GM12878 (cell line): Measurements from ENCODE around the gene EHBP1. TPM values are rescaled to one million over a fixed set of nuclear protein-coding genes. Genes with fewer than 3 reads are reported as not detected.

Experiments used
- ATAC-seq: fragments of 200-7000 bp; cut with Tn5 transposase; 3 replicates; pipeline ENCODE4 v1.9.1; 2020; ENCODE audit warnings: mild to moderate bottlenecking, moderate library complexity
- BruUV-seq: library from RNA; stranded (reverse); fragments of 400-500 nt; replicated peaks from 2 replicates; lab custom pipeline; 2021; lab: Mats Ljungman, UMichigan
- CTCF ChIA-PET: fragments of 300-600 bp; sonication (Branson Sonifier 250); formaldehyde crosslinking; extraction: SDS; loops from one replicate; lab custom pipeline; 2021; ENCODE audit warnings: inconsistent platforms; lab: Yijun Ruan, JAX
- POLR2A ChIA-PET: fragments of 350-600 bp; formaldehyde crosslinking; extraction: SDS; loops from one replicate; lab custom pipeline; 2021; ENCODE audit warnings: inconsistent platforms; lab: Charles Lee
- RAD21 ChIA-PET: fragments of 300-600 bp; sonication (Branson Sonifier 250); formaldehyde crosslinking; loops from one replicate; lab custom pipeline; 2023; ENCODE audit warnings: antibody characterized with exemption; ENCODE audit not compliant: unreplicated experiment; lab: Charles Lee
- SMC1A ChIA-PET: fragments of 300-600 bp; sonication (Branson Sonifier 250); formaldehyde crosslinking; loops from one replicate; lab custom pipeline; 2023; ENCODE audit not compliant: unreplicated experiment, uncharacterized antibody; lab: Charles Lee
- DNase-seq: peaks from one replicate; pipeline ENCODE4 v3.0.0-alpha.2; 2011; ENCODE audit warnings: low read depth, low spot score
- FAIRE-seq: peaks from 3 replicates; lab custom pipeline; 2011; peaks lifted over from hg19 to GRCh38; lab: Jason Lieb, UNC
- H2AFZ ChIP-seq: 2 replicates; pipeline ENCODE4 v1.6.0; 2011; ENCODE audit warnings: low read depth, low read length, control low read depth; ENCODE audit not compliant: control insufficient read depth
- H3K27ac ChIP-seq: 2 replicates; pipeline ENCODE4 v1.5.1; 2011; ENCODE audit warnings: control low read depth; ENCODE audit not compliant: control insufficient read depth, insufficient read depth
- H3K27me3 ChIP-seq, 2 experiments: replicated peaks in 1 of 2; 2 replicates each; pipeline versions ENCODE4 v1.6.0 to v1.6.1; 2011; ENCODE audit warnings: low read length in 1 of 2; ENCODE audit not compliant: control insufficient read depth in 2 of 2, insufficient read depth in 2 of 2
- H3K36me3 ChIP-seq, 2 experiments: 2 replicates each; pipeline ENCODE4 v1.5.1; 2011; ENCODE audit warnings: low read length in 1 of 2; ENCODE audit not compliant: control insufficient read depth in 2 of 2, insufficient read depth in 2 of 2
- H3K4me1 ChIP-seq: 2 replicates; pipeline ENCODE4 v1.6.1; 2011; ENCODE audit warnings: mild to moderate bottlenecking, low read length, moderate library complexity, mixed read lengths; ENCODE audit not compliant: control insufficient read depth, insufficient read depth
- H3K4me2 ChIP-seq: 2 replicates; pipeline ENCODE4 v1.6.0; 2011; ENCODE audit warnings: control low read depth; ENCODE audit not compliant: control insufficient read depth, insufficient read depth
- H3K4me3 ChIP-seq: fragments of 200-600 bp; sonication (generic); 2 replicates; pipeline ENCODE4 v1.5.1; 2016
- H3K79me2 ChIP-seq: 2 replicates; pipeline ENCODE4 v1.6.0; 2011; ENCODE audit warnings: low read length; ENCODE audit not compliant: control insufficient read depth, insufficient read depth
- H3K9ac ChIP-seq: 2 replicates; pipeline ENCODE4 v1.8.0; 2011; ENCODE audit warnings: low read length, control low read depth, mixed read lengths; ENCODE audit not compliant: control insufficient read depth, insufficient read depth
- H3K9me3 ChIP-seq: replicated peaks from 3 replicates; pipeline ENCODE4 v1.5.1; 2011; ENCODE audit warnings: mild to moderate bottlenecking, low read length; ENCODE audit not compliant: control insufficient read depth, insufficient read depth
- H4K20me1 ChIP-seq: 2 replicates; pipeline ENCODE4 v1.6.0; 2011; ENCODE audit not compliant: control insufficient read depth, insufficient read depth
- CHD4 ChIP-seq: fragments of 200-600 bp; sonication (generic); IDR thresholded peaks from 2 replicates; pipeline ENCODE4 v1.6.1; 2016; ENCODE audit warnings: mild to moderate bottlenecking
- CREM ChIP-seq: IDR thresholded peaks from 2 replicates; pipeline ENCODE4 v1.6.1; 2014; ENCODE audit warnings: antibody characterized with exemption, low read depth
- EGR1 ChIP-seq, 2 experiments: IDR thresholded peaks; 1 replicate in 1 of 2; 2 replicates in 1 of 2; pipeline ENCODE4 v1.6.1; 2011 to 2012; ENCODE audit warnings: low read depth in 2 of 2, low read length in 2 of 2, borderline replicate concordance in 1 of 2, mild to moderate bottlenecking in 1 of 2, moderate library complexity in 1 of 2
- GABPA ChIP-seq: IDR thresholded peaks from 2 replicates; pipeline ENCODE4 v1.6.1; 2014; ENCODE audit warnings: antibody characterized with exemption, low read depth, mild to moderate bottlenecking, inconsistent platforms
- GATAD2B ChIP-seq: fragments of 450-650 bp; conservative IDR thresholded peaks from 2 replicates; pipeline ENCODE4 v1.6.1; 2017; ENCODE audit warnings: low read depth, mild to moderate bottlenecking, moderate library complexity
- MTA2 ChIP-seq: fragments of 450-650 bp; IDR thresholded peaks from 2 replicates; pipeline ENCODE4 v1.6.1; 2016; ENCODE audit warnings: low read depth, mild to moderate bottlenecking, moderate library complexity
- MXI1 ChIP-seq: fragments of 150-350 bp; IDR thresholded peaks from 2 replicates; pipeline ENCODE4 v1.6.1; 2011; ENCODE audit warnings: low read depth, mild to moderate bottlenecking, inconsistent platforms, low read length, improper control_type of control experiment
- NBN ChIP-seq: fragments of 450-650 bp; IDR thresholded peaks from 2 replicates; pipeline ENCODE4 v1.6.1; 2016
- NFYA ChIP-seq: IDR thresholded peaks from 2 replicates; pipeline ENCODE4 v1.6.1; 2011; ENCODE audit warnings: low read depth, mild to moderate bottlenecking, low read length, improper control_type of control experiment, borderline replicate concordance
- NRF1 ChIP-seq: conservative IDR thresholded peaks from 2 replicates; pipeline ENCODE4 v1.6.1; 2011; ENCODE audit warnings: mild to moderate bottlenecking, low read depth, low read length, improper control_type of control experiment
- WGBS: methylation state at CpG from one replicate; pipeline ENCODE4 v1.1.6; 2016; ENCODE audit warnings: low lambda C conversion rate; ENCODE audit not compliant: insufficient replicate concordance, insufficient coverage; ENCODE audit errors: missing lambda C conversion rate; 5-methylcytosine and 5-hydroxymethylcytosine counted together
- in situ Hi-C: fragments of 300-500 bp; cut with MboI; formaldehyde crosslinking; loops from 9 replicates; pipeline ENCODE4 v1.14.3; 2018; ENCODE audit warnings: mixed read lengths
- intact Hi-C: fragments of 100-400 bp; cut with micrococcal nuclease; formaldehyde crosslinking; loops from one replicate; pipeline ENCODE4 v1.14.2; 2022; ENCODE audit not compliant: unreplicated experiment
- polyA plus RNA-seq, 11 experiments: library from polyadenylated mRNA; depleted of rRNA in 4 of 11; unstranded in 6 of 11; stranded (reverse) in 5 of 11; fragments of >200 nt; fragmentation: Nextera tagmentation in 4 of 11; fragmentation: Illumina TruSeq in 1 of 11; extraction: Ambion mirVana in 4 of 11; extraction: Trizol in 1 of 11; gene quantifications; 1 replicate in 1 of 11; 2 replicates in 10 of 11; pipeline versions ENCODE4 v1.2.1 to v1.2.3, GENCODE V29; 2011 to 2016; ENCODE audit warnings: inconsistent platforms in 2 of 11, missing spikeins in 2 of 11, low read depth in 1 of 11
- total RNA-seq, 4 experiments: library from RNA; depleted of rRNA in 3 of 4; stranded (reverse); fragments of >200 nt in 3 of 4; fragmentation: Illumina TruSeq in 1 of 4; extraction: Trizol in 1 of 4; gene quantifications; 2 replicates each; pipeline versions ENCODE4 v1.2.1 to v1.2.3, GENCODE V29; 2013 to 2021
- TF ChIP-seq, protein P1 (sequence below): IDR thresholded peaks from 2 replicates; pipeline ENCODE4 v1.6.1; 2012; ENCODE audit warnings: improper control_type of control experiment, low read depth, low read length; ENCODE audit not compliant: insufficient replicate concordance
- TF ChIP-seq, protein P2 (sequence below): fragments of 450-650 bp; IDR thresholded peaks from 2 replicates; pipeline ENCODE4 v1.6.1; 2017; ENCODE audit warnings: borderline replicate concordance
- TF ChIP-seq, protein P3 (sequence below): fragments of 450-650 bp; IDR thresholded peaks from 2 replicates; pipeline ENCODE4 v1.6.1; 2017; ENCODE audit warnings: mild to moderate bottlenecking, moderate library complexity

Gene EHBP1
- total and polyA plus RNA-seq, 10 of the 15 experiments (the other 5 are each of a cell fraction or from before 2014, with no cell fraction given), result 5.7 to 26.1 (median 13.6) TPM

DNA sequence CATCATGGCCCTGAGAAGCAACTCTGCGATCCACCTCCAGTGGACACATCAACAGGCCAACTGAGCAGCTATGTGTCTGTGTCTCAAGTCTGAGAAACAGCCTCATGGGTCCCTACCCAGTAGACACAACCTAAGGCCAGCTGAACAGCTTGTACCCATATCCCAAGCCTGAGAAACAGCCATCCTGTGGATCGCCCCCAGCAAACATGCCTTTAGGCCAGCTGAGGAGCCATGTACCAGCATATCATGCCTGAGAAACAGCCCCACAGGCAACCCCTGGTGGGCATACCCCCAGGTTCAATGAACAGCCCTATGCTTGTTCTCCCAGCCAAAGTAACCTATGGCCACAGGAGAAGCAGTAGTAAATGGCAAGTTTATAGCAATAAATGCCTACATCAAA is 218.4 kb downstream of the EHBP1 start:
- FAIRE-seq, result no peak
- in situ Hi-C loops, result no loop called here

More for the DNA sequence above, 218.4 kb downstream of the EHBP1 start:
- intact Hi-C loops, result no loop called here
- H3K4me3 ChIP-seq, result no peak overlapping the region
- H4K20me1 ChIP-seq, result no peaks in the 10 kb centered on the region
- no peaks in the 10 kb centered on the region for H3K79me2 ChIP-seq
- ATAC-seq (no peak), DNase-seq (no peak)
- no TSS peak for BruUV-seq
- H3K27me3 ChIP-seq, result no peaks in the 10 kb centered on the region
- H3K9me3 ChIP-seq, result peaks cover 8% of the 10 kb centered on the region; the same call in 2 of the 3 replicates
- SMC1A ChIA-PET, result interaction anchor here (2.8 kb wide), 1 partner anchor 10 kb away, joined by 9 read pairs; no protein-coding TSS in a partner anchor
- TF ChIP-seq CREM (no peak), MTA2 (no peak), NFYA (no peak), MXI1 (no peak), GATAD2B (no peak), EGR1 (IDR thresholded peaks at IDR 0.05; ENCODE audit: borderline replicate concordance in 1 of 2, low read depth in 2 of 2, low read length in 2 of 2) (no peak), GABPA (no peak), NBN (no peak), CHD4 (no peak), NRF1 (no peak)
- TF ChIP-seq, protein P1, sequence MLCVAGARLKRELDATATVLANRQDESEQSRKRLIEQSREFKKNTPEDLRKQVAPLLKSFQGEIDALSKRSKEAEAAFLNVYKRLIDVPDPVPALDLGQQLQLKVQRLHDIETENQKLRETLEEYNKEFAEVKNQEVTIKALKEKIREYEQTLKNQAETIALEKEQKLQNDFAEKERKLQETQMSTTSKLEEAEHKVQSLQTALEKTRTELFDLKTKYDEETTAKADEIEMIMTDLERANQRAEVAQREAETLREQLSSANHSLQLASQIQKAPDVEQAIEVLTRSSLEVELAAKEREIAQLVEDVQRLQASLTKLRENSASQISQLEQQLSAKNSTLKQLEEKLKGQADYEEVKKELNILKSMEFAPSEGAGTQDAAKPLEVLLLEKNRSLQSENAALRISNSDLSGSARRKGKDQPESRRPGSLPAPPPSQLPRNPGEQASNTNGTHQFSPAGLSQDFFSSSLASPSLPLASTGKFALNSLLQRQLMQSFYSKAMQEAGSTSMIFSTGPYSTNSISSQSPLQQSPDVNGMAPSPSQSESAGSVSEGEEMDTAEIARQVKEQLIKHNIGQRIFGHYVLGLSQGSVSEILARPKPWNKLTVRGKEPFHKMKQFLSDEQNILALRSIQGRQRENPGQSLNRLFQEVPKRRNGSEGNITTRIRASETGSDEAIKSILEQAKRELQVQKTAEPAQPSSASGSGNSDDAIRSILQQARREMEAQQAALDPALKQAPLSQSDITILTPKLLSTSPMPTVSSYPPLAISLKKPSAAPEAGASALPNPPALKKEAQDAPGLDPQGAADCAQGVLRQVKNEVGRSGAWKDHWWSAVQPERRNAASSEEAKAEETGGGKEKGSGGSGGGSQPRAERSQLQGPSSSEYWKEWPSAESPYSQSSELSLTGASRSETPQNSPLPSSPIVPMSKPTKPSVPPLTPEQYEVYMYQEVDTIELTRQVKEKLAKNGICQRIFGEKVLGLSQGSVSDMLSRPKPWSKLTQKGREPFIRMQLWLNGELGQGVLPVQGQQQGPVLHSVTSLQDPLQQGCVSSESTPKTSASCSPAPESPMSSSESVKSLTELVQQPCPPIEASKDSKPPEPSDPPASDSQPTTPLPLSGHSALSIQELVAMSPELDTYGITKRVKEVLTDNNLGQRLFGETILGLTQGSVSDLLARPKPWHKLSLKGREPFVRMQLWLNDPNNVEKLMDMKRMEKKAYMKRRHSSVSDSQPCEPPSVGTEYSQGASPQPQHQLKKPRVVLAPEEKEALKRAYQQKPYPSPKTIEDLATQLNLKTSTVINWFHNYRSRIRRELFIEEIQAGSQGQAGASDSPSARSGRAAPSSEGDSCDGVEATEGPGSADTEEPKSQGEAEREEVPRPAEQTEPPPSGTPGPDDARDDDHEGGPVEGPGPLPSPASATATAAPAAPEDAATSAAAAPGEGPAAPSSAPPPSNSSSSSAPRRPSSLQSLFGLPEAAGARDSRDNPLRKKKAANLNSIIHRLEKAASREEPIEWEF, result no peak
- TF ChIP-seq, protein P2, sequence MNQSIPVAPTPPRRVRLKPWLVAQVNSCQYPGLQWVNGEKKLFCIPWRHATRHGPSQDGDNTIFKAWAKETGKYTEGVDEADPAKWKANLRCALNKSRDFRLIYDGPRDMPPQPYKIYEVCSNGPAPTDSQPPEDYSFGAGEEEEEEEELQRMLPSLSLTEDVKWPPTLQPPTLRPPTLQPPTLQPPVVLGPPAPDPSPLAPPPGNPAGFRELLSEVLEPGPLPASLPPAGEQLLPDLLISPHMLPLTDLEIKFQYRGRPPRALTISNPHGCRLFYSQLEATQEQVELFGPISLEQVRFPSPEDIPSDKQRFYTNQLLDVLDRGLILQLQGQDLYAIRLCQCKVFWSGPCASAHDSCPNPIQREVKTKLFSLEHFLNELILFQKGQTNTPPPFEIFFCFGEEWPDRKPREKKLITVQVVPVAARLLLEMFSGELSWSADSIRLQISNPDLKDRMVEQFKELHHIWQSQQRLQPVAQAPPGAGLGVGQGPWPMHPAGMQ, result no peak
- TF ChIP-seq, protein P3, sequence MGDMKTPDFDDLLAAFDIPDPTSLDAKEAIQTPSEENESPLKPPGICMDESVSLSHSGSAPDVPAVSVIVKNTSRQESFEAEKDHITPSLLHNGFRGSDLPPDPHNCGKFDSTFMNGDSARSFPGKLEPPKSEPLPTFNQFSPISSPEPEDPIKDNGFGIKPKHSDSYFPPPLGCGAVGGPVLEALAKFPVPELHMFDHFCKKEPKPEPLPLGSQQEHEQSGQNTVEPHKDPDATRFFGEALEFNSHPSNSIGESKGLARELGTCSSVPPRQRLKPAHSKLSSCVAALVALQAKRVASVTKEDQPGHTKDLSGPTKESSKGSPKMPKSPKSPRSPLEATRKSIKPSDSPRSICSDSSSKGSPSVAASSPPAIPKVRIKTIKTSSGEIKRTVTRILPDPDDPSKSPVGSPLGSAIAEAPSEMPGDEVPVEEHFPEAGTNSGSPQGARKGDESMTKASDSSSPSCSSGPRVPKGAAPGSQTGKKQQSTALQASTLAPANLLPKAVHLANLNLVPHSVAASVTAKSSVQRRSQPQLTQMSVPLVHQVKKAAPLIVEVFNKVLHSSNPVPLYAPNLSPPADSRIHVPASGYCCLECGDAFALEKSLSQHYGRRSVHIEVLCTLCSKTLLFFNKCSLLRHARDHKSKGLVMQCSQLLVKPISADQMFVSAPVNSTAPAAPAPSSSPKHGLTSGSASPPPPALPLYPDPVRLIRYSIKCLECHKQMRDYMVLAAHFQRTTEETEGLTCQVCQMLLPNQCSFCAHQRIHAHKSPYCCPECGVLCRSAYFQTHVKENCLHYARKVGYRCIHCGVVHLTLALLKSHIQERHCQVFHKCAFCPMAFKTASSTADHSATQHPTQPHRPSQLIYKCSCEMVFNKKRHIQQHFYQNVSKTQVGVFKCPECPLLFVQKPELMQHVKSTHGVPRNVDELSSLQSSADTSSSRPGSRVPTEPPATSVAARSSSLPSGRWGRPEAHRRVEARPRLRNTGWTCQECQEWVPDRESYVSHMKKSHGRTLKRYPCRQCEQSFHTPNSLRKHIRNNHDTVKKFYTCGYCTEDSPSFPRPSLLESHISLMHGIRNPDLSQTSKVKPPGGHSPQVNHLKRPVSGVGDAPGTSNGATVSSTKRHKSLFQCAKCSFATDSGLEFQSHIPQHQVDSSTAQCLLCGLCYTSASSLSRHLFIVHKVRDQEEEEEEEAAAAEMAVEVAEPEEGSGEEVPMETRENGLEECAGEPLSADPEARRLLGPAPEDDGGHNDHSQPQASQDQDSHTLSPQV, result no peak
- TF ChIP-seq, all 136 proteins: peak for 0
- ChIA-PET POLR2A (no interaction called here), RAD21 (no interaction called here), CTCF (no interaction called here)
- H2AFZ ChIP-seq, result no peak overlapping the region
- H3K4me1 ChIP-seq, result no peaks in the 10 kb centered on the region
- H3K36me3 ChIP-seq, result no peaks in the 10 kb centered on the region; a peak in 1 of 4 replicates
- H3K9ac ChIP-seq, result no peak overlapping the region
- 96% methylated on average over 2 of the region's 2 CpGs for WGBS
- no peak overlapping the region for H3K27ac ChIP-seq
- H3K4me2 ChIP-seq, result no peak overlapping the region
